ENCODE data around the gene DSCAML1.

Gene DSCAML1

DNA sequence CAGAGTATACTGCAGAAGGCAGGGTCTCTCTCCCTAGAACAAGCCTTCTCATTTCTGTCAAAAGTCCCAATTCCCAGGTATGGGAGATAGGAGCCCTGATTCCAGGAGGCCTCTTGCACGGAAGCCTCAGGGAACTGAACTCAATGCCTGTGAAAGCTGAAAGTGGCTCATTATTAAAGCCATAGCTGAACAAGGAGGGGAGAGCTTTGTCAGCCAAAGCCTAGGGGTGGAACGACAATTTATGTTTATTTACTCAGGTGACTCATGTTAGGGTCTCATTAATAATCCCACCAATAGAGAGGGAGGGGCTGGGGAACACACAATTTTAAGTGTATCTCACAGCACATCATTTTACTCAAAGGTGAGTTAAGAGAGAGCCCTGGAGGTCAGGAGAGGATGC, 44.9 kb downstream of the DSCAML1 start:
- DNase-seq (ENCODE audit: low spot score): no peak

DNA sequence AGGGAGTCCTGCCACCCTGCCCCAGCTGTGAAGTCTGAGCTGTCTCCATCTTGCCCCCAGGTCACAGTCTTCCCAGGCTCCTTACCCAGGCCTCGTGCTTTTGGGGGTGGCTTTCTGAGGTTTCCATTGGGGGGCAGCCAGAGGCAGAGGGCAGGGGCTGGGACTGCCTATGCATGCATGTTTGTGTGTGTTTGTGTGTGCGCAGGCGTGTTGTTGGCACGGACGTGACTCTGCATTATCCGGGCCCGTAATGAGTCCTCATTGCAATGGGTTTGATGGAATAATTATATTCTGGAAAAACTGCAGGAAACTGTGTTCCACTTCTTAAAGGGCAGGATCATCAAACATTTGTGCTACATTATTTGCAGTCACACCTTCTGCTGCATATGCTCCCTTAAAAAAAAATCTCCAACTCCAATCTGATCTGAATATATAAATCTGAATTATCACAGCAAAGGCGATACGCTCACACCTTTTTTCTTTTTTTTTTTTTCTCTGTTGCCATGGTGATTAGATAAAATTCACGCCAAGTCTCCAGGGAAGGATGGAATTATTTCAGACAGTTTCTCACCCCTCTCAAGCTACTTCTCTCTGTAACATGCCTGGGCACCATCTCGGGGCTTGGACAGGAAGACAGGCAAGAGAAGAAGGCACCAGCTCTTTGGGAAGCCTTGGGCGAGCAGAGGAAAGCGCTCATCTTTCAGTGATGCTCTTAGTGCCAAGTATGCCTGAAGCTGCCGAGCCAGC, 45.9 kb downstream of the DSCAML1 start:
- DNase-seq (ENCODE audit: low spot score): no peak

DNA sequence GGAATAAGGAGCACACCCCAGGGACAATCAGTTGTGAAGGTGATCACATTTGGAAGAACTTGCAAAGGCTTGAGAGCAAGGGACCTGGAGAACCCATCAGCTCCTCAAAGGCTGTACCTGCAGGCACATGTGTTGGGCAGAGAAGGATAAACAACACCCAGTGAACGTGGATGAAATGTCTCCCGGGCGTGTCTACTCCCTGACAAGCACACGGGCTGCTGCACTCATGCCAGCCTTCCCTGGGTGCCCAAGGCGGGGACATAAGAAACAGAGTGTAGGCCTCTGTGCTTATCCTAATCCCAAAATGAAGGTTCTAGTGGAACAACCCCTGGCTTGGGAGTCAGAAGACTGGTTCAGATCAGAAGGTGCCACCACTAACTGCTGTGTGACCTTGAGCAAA, 46.7 kb downstream of the DSCAML1 start:
- DNase-seq (ENCODE audit: low spot score): no peak

DNA sequence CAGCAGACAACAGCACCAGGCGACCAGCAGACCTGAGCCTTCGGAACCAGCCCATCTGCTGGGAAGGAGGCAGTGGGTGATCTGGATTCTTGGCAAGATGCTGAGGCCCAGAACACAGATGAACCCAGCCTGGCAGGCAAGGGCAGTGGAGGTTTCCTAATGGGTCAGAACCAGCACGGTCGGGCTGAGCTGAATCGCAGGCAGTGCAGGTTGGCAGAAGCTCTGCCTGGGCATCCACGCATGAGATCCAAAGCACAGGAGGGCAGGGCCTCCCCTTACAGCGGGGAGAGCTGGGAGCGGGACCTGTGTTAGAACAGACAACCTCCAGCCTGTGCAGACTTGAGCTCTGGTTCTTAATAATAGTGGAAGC, 47.5 kb downstream of the DSCAML1 start:
- no peak for DNase-seq (ENCODE audit: low spot score)

DNA sequence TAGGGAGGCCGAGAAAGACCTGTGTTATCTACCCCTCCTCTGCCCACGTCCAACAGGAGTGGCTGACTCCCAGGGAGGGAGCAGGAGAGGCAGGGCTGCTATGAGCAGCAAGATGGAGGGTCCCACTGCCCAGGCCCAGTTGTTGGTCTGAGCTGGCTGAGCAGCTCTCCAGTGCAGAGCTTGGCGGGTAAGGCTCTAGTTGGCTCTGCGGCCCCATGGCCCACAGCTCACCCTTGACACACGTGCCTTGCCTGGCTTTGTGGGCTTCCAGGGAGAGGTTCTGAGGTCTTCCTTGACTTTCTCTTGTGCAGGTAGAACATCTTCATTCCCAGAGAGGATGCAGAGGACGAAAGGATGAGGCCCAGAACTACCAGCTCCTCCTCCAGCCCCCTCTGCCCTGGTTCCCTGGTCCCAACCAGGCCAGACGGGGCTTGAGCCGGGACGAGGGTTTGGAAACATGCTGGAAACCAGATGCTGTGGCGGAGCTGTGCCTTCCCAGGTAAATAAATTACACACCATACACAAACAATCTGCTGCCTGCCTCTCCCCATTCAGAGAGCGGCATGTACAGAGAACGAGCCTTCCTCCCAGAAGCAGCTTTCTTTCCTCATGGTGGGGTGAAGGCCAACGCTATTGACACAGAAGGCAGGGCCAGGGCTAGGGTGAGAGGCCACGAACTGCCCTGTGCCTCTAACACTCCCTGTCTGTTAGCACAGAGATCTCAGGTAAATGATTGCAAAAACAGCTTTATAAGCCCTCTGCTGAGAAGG, 48.1 kb downstream of the DSCAML1 start:
- DNase-seq (ENCODE audit: low spot score): no peak

DNA sequence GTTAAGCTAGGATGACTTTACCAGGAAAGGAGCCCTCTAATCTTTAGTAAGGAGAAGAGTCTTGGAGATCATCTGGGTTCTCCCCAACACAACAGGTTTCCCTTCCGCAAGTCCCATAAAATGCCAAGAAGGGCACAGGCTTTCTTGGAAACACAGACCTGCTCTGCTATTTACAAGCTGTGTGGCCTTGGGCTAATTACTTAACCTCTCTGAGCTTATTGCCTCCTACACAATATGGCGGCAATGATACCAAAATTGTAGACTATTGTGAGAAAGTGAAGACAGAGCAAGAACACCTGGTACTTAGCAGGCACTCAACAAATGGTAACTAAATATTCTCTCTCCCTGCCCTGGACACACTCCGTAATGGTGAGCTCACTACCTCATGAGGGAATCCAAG, 49.1 kb downstream of the DSCAML1 start:
- DNase-seq (ENCODE audit: low spot score): no peak

DNA sequence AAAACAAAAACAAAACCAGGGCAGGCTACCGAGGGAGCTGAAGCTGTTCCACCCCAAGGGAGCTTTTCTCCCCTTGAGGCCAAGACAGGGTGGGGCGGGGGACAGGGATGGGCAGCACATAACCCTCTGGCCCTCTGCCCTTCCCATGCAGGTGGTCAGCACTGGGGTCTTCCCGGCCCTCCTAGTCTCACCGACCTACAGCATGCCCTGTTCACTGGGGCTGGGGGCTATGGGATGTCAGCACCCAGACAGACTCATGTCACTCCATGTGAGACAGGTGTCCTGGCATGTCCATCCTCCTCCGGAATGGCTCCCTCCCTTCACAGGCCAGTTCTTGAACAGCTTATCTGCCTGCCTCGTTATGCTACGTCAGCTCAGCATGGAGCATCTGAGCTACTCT, 51.7 kb downstream of the DSCAML1 start:
- no peak for DNase-seq (ENCODE audit: low spot score)

DNA sequence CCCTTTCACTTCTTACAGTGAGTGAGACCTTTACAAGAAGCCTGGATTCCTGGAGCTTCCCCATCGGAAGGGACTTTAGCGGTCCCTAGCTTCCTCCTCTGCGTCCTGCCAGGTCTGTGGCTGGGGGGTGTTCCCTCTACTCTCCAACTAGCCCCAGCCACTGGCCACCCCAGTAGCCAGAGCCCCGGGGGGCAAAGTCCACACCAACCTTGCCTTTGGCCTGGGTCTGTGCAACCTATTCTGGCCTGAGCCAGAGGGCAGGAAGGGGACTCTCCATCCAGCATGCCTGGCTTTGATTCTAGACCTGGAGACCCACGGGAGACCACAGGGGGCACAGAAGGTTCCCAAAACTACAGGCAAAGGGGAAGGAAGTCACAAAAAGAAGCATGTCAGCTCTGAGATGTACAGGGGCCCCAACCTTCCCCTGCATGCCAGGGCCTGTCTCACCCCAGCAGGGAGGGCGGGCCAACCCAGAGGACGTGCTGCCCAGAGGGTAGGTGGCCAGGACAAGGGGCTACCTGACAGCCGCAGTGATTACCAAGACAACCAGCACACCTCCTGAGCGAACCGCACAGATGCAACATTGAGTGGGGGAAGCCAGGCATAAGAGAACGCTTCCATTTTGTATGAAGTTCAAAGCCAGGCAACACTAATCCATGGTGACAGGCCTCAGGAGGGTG, 52.4 kb downstream of the DSCAML1 start:
- DNase-seq (ENCODE audit: low spot score): no peak

DNA sequence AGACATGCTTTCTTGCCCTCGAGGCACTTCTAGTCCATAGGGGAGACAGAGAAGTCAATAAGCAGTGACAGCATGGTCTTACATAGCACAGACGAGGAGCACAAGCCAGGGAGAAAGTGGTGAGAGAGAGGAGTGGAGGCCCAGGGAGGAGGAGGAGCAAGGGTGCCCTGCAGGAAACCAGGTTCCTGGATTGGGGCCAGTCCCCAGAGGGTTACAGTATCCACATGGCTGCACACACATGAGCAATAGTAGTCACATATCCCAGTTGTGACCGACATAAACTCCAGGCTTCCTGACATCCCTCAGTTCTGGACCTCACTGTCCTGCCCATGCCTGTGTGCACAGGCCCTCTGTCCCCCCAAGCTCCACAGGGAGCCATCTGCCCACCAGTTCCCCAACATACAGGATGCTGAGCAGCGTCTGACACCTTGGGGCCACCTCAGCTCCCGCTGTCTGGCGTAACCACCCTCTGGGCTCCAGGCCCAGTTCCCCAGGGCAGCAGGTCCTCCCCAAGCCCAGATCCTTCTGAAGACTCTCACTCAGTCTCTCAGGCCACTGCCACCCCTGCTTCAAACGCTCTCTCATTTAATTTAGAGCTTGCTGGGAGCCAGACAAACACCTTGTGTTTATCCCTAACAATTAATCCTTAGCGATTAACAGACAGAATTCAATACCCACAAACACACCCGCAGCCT, 53.7 kb downstream of the DSCAML1 start:
- no peak for DNase-seq (ENCODE audit: low spot score)

DNA sequence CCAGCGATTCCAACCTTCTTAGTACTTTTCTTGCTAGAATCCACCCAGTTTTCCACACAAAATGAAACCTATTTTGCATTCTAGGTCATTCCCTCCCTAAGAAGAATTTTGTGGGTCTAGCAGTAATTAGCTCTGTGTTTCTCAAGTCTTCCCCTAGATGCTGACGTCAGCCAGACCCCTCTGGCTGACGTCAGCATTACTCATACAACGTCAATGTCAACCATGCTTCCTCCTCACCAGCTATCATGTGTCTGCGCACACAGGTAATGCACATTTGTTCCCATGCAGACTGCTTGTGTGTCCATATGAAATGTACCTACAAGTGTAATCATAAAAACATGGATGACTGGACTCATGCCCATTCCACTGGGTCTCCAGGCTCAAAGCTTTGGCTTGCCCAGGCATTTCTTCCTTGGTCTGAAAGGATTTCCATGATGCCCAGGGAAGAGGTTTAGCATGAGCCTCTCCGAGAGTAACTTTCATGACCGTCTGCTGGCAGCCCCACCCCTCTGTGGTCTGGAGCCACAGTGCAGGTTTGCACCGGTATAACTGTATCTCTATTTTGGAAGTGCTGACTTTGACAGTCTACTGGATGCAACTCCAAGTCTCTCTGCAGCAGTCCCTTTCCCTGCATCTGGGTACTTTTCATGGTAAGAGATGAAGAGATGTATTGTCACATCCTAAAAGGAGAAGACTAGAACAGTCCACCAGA, 58.6 kb downstream of the DSCAML1 start:
- DNase-seq (ENCODE audit: low spot score): no peak

DNA sequence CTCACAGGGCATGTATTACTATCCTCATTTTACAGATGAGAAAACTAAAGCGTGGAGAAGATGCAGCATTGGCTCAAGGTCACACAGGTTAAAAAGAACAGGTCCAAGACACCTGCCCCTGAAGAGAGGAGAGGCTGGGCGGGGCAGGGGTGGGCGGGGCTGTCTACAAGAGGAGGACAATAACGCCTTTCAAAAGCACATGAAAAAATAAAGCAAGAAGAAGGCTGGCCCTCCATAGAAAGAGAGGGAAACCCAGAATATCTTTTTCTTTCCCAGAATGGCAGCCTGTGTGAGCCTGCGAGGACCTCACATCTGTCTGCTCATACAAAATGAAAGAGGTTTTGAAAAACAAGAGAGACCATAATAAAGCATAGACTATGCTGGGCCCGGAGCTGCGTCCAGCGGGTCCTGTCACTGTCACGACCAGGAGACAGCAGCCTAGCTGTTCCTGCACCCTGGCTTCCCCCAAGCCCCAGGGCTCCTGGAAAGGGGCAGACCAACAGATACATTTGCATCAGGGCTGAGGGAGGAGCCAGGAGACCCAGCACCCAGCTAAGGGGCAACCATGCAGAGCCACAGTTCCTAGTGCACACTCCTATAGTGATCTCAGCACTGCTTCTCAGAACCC, 61.6 kb downstream of the DSCAML1 start:
- DNase-seq (ENCODE audit: low spot score): no peak

DNA sequence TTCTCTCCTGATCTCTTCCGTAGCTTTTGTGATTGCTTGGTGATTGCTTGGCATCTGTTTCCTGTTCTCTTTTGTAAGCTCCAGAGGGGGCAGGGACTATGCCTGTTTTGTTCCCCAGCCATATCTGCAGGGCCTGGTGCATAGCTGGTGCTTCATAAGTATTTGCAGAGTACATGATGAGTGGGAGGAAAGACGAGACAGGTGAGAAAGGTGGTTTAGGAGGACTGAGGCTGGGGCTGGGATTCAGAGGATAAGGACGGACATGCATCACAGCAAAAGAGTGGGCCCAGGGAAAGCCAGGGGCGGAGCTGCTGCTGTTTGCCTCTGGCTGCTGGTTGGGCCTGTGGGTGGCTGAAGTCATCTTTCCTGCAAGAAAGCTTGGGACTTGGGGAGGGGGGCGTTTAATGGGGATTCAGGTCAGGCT, 62.4 kb downstream of the DSCAML1 start:
- peak; percentile 2 for DNase-seq (ENCODE audit: low spot score)

DNA sequence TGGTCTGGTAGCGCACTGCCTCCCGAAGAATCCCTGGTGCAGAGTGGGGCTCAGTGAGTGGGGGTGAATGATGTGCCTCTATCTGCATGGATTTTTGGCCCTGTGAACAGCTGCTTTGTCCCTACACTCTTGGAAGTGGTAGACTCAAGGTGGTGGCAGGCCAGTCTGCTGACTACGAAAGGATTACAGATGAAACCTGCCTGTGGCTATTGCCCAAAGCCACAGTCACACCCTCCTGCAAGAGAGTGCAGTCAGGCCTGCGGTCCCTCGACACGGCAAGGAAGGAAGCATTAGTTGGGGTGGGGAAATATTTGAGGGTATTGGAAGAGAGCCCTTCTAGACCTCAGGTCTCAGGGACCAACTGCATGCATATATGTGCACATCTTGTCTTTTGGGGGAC, 63.7 kb downstream of the DSCAML1 start:
- no peak for DNase-seq (ENCODE audit: low spot score)

DNA sequence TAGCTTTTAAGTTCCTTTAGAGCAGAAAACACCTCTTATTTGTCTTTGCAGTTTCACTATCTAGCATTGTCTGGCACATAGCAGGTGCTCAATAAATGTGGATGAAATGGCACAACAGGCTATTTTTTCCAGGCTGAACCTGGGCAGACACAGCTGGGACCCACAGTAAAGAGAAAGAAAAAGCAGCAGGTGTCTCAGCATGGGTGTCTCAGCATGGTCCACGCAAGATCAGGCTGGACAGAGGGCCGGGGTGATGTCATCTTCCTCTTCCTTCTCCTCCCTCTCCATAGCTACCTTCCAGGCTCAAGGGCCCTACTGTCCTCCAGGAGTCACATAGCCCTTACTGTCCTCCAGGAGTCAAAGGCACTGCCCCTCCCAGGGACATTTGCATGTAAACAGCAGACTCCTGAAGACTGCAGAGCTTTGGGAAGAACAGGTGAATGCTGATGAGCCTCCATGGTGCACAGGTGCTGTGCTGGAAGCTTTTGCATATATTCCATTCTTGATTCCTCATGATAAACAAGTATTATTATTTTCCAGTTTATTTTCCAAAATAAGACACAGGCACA, 65.2 kb downstream of the DSCAML1 start:
- no peak for DNase-seq (ENCODE audit: low spot score)

DNA sequence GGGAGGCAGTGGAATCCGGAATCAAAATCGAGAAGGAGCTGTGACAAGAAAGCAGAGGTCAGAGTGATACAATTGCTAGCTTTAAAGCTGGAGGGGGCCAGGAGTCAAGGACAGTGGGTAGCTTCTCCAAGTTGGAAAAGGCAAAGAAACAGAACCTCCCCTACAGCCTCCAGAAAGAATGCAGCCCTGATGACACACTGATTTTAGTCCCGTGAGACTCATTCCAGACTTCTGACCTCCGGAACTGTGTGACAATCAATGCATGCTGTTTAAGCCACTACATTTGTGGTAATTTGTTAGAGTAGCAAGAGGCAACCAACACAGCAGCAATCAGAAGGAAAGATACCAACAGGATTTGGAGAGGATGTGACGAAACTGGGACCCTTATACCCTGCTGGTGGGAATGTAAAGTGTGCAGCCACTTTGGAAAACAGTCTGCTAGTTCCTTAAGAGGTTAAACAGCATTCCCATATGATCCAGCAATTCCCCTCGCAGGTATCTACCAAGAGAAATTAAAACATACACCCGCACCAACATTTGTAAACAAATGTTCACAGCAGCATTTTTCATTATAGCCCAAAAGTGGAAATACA, 66.7 kb downstream of the DSCAML1 start:
- DNase-seq (ENCODE audit: low spot score): no peak

DNA sequence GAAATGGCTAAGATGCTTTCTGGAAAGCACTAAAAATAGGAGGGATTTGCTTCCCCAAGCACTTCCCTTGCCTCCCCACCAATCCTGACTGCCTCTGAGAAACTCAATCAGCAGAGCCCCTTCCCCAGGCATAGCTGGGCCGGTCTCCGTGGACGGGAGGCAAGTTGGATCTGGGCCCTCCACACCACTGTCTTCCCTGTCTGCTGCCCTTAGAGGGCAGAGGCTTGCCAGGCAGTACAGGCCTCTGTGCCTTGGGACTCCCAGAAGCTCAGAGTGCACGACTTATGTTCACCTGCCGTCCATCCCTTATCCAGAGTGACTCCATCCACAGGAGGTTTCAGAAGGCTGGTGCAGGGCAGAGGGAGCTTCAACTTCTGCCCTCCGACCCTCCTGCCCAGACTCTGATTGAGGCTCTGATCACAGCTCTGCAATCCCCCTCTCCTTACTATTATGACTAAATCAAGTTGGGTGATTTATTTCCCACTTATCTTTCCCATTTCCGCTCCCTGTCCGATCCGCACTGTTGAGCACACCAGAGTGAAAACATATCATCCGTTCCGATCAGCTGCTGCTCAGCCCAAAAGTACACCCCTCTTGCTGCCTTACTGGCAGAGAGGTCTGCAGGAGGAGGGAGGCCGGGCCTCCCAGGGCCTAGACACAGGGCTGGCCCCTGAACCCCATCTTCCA, 71.8 kb downstream of the DSCAML1 start:
- DNase-seq (ENCODE audit: low spot score): no peak

DNA sequence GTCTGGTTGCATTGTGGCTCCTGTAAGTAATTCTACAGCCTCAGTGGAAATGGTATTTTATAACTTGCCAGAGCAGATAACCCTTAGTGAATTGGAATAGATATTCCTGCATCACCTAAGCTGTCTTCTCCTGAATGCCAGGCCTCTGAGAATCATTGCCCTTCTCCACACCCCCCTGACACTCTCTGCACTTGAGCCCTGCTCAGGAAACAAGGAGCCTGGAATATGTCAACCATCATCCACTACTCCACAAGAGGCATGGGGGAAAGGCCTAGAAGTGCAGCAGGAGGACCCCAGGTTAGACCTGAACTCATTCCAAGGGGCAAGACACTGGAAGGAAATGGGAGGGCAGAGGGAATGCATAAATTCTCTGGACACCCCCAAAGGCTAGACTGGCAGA, 72.4 kb downstream of the DSCAML1 start:
- DNase-seq (ENCODE audit: low spot score): no peak

DNA sequence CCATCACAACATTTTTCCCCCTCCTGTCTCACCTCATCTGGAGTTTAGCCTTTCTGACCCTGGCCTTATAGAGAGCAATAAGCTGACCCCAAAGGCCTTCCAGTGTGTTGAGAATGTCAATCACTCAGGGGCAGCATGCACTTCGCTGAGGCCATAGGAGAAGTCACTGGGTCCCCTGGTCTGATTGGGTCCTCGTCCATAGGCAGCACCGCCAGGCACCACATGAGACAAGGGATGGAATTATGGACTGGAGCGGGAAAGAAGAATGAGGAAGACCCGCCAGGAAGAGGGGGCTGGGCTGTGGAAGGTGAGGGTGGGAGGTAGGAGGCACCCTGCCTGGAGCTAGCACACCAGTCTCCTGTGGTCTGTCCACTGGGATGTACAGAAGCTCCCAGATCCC, 72.9 kb downstream of the DSCAML1 start:
- DNase-seq (ENCODE audit: low spot score): no peak

DNA sequence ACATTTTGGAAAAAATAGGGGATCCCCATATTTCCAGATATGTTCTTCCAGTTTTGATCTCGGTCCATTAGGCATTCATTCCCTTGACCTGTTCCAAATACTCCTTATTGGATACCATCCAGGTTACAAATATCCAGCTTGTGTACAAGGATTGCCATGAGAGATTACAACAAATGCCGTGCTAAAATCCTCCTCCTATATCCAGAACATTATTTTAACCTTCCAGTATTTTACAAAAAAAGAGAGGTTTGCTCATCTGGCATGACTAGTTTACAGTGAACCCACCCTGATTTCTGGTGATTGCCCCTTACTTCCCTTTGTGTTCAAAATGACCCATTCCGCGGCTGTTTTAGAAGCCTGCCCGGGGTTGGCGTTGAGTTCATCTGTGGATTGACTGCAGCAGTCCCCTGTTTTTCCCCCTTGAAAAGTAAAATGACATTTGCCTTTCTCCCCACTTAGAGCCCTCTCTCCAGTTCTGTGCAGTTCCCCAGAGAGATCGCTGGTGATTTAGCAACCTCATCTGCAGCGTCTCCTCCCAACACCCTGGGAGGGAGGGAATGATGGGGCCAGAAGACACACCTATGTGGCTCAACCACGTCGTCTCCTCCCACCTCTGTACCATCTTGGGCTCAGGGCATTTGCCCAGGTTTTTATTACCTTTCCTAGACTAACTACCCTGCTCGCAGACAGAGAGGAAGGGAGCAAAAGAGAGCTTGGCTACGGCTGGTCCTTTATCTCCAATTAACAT, 73.6 kb downstream of the DSCAML1 start:
- DNase-seq (ENCODE audit: low spot score): no peak
